Bladder microvascular endothelial cell (primary cell): ENCODE results near the gene SCGB1D2. TPM values are rescaled to one million over a fixed set of nuclear protein-coding genes. Genes with fewer than 3 reads are reported as not detected.

ENCODE experiments used
- total RNA-seq: library from RNA; depleted of rRNA; stranded (reverse); fragments of >200 nt; gene quantifications from 2 replicates; pipeline ENCODE4 v1.2.3, GENCODE V29; 2014

Gene SCGB1D2, protein sequence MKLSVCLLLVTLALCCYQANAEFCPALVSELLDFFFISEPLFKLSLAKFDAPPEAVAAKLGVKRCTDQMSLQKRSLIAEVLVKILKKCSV
- not detected in 2 replicates for total RNA-seq

DNA sequence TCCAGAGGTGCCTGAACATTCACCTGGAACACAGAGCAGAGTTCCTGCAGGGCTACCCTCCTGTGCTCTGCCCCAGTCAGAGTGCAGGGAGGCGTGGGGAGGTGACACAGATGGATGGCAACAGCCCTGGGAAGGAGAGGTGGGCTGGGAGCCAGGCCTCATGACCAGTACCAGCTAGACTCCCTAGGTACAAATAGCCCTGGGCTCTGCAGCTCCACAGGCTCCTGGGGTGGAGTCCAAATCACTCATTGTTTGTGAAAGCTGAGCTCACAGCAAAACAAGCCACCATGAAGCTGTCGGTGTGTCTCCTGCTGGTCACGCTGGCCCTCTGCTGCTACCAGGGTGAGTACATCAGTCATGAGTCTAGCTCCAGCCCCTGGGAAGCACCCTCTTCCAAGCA is at the start of gene SCGB1D2:
SCGB1D2 (plus strand) TSS at position 219 of the 400 bp plus-strand sequence; CDS start at position 288, 69 bp downstream.

DNA sequence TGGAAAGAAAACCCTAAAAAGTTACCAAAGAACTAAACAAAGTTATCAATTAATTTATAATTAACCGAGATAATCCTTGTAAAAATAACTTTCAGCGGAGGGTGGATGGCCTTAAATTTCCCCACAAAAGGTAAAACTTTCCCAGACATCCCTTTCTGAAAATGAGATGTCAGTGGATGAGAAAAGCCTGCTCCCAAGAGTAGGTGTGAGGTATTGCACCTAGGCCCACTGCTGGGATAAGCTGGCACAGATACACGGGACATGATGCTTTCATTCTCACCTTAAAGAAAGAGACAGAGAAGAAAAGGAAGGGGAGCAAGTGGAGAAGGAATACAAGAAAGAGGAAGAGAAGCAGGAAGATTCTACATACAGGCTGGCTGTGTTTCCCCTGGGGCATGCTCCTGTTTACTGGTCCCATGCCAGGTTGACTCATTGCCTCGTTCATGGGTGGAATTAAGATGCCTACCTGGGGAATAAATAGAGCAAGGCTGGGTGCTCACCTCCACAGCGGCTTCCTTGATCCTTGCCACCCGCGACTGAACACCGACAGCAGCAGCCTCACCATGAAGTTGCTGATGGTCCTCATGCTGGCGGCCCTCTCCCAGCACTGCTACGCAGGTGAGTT is 27.7 kb downstream of the SCGB1D2 start, which contains the start of gene SCGB2A2:
SCGB2A2 (plus strand) TSS at position 505 of the 625 bp plus-strand sequence; CDS start at position 564, 59 bp downstream.

Other genes starting within 250 kb of the SCGB1D2 start
- gene INCENP, start 118.2 kb upstream of the SCGB1D2 start, total RNA-seq = 18.5 and 26.2 TPM in 2 replicates
- gene SCGB1D1, start 52.0 kb upstream of the SCGB1D2 start, total RNA-seq = not detected in 2 replicates
- gene SCGB2A1, start 33.6 kb upstream of the SCGB1D2 start, total RNA-seq = not detected in 2 replicates
- not detected in 2 replicates for gene SCGB2A2, start 27.9 kb downstream of the SCGB1D2 start, total RNA-seq
- gene SCGB1D4, start 56.8 kb downstream of the SCGB1D2 start, total RNA-seq = not detected in 2 replicates
- gene ASRGL1, start 95.2 kb downstream of the SCGB1D2 start, total RNA-seq = 27.6 and 33.4 TPM in 2 replicates
- gene SCGB1A1, start 176.8 kb downstream of the SCGB1D2 start, total RNA-seq = not detected in 2 replicates